MM.1S (cell line): ENCODE data around the gene GZF1.

Source experiments
- DNase-seq: peaks from one replicate; pipeline ENCODE4 v3.0.0-alpha.2; 2015
- H2AFZ ChIP-seq: fragments of 300-600 bp; sonication (generic); 2 replicates; pipeline ENCODE4 v1.6.0; 2016; ENCODE audit warnings: antibody characterized with exemption, low read length
- H3F3A ChIP-seq: fragments of 300-600 bp; sonication (generic); 2 replicates; pipeline ENCODE4 v1.6.1; 2016; ENCODE audit warnings: mild to moderate bottlenecking, antibody characterized with exemption, low read length, moderate library complexity, mixed read lengths; ENCODE audit not compliant: insufficient read depth
- H3K27ac ChIP-seq: fragments of 300-600 bp; sonication (generic); 2 replicates; pipeline ENCODE4 v1.5.1; 2016; ENCODE audit warnings: mild to moderate bottlenecking, low read length
- H3K27me3 ChIP-seq: fragments of 300-600 bp; sonication (generic); replicated peaks from 2 replicates; pipeline ENCODE4 v1.6.0; 2016; ENCODE audit warnings: low read length; ENCODE audit not compliant: insufficient read depth
- H3K36me3 ChIP-seq: fragments of 300-600 bp; sonication (generic); replicated peaks from 2 replicates; pipeline ENCODE4 v1.6.1; 2016; ENCODE audit warnings: mild to moderate bottlenecking, low read length, mixed read lengths; ENCODE audit not compliant: insufficient read depth
- H3K4me1 ChIP-seq: fragments of 300-600 bp; sonication (generic); 2 replicates; pipeline ENCODE4 v1.6.1; 2016; ENCODE audit warnings: low read length, mixed read lengths
- H3K4me2 ChIP-seq: fragments of 300-600 bp; sonication (generic); 2 replicates; pipeline ENCODE4 v1.6.0; 2016; ENCODE audit warnings: low read depth, low read length
- H3K4me3 ChIP-seq: fragments of 300-600 bp; sonication (generic); 2 replicates; pipeline ENCODE4 v1.5.1; 2016; ENCODE audit warnings: low read length, mixed read lengths
- H3K79me2 ChIP-seq: fragments of 300-600 bp; sonication (generic); 2 replicates; pipeline ENCODE4 v1.6.1; 2016; ENCODE audit warnings: mixed run types, low read length, mixed read lengths
- H3K9ac ChIP-seq: fragments of 300-600 bp; sonication (generic); 2 replicates; pipeline ENCODE4 v1.6.1; 2016; ENCODE audit warnings: low read length, mixed read lengths
- H3K9me2 ChIP-seq: fragments of 300-600 bp; sonication (generic); replicated peaks from 2 replicates; pipeline ENCODE4 v1.6.1; 2016; ENCODE audit warnings: mild to moderate bottlenecking, low read length, mixed read lengths; ENCODE audit not compliant: insufficient read depth
- H3K9me3 ChIP-seq: fragments of 300-600 bp; sonication (generic); replicated peaks from 2 replicates; pipeline ENCODE4 v1.6.1; 2016; ENCODE audit warnings: mild to moderate bottlenecking, low read length, mixed read lengths; ENCODE audit not compliant: insufficient read depth
- H4K20me1 ChIP-seq: fragments of 300-600 bp; sonication (generic); 2 replicates; pipeline ENCODE4 v1.6.1; 2016; ENCODE audit warnings: mild to moderate bottlenecking, low read length, moderate library complexity, mixed read lengths; ENCODE audit not compliant: insufficient read depth
- CTCF ChIP-seq: fragments of 300-600 bp; sonication (generic); IDR thresholded peaks from 2 replicates; pipeline ENCODE4 v1.5.1; 2016; ENCODE audit warnings: antibody characterized with exemption, low read length, mixed read lengths
- EZH2 ChIP-seq: fragments of 300-600 bp; sonication (generic); optimal IDR thresholded peaks from 2 replicates; pipeline ENCODE3; 2017; ENCODE audit warnings: low read depth, mild to moderate bottlenecking, antibody characterized with exemption, low read length, mixed read lengths
- EZH2phosphoT487 ChIP-seq: fragments of 300-600 bp; sonication (generic); IDR thresholded peaks from 2 replicates; pipeline ENCODE4 v1.6.1; 2018; ENCODE audit warnings: antibody characterized with exemption, low read length

Gene GZF1

DNA sequence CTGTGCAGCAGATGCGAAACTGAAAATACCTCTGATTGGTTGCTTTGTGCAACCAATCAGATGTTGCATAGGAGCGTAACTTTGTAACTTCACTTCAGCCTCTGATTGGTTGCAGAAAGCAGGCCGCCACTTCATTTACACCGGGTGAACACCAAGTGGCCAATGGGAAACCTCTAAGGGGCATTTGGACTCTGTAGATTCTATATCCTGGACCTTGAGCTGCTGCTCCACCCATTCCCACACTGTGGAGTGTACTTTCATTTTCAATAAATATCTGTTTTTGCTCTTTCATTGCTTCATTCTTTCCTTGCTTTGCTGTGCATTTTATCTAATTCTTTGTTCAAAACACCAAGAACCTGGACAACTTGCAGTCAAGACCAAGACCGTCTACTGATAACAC lies 25.5 kb upstream of the GZF1 start:
- H3K4me3 ChIP-seq, result no peak overlapping the region
- H4K20me1 ChIP-seq, result no peaks in the 10 kb centered on the region
- H3K4me2 ChIP-seq, result no peak overlapping the region
- TF ChIP-seq CTCF (no peak), EZH2phosphoT487 (no peak), EZH2 (no peak)
- H3K4me1 ChIP-seq, result no peaks in the 10 kb centered on the region
- H3K9me3 ChIP-seq, result no peaks in the 10 kb centered on the region
- DNase-seq, result no peak
- H2AFZ ChIP-seq, result no peak overlapping the region
- H3K79me2 ChIP-seq, result no peaks in the 10 kb centered on the region
- H3K27ac ChIP-seq, result no peak overlapping the region
- H3K9me2 ChIP-seq, result no peaks in the 10 kb centered on the region
- no peaks in the 10 kb centered on the region for H3F3A ChIP-seq
- no peaks in the 10 kb centered on the region for H3K27me3 ChIP-seq
- H3K9ac ChIP-seq, result no peak overlapping the region
- no peaks in the 10 kb centered on the region for H3K36me3 ChIP-seq

DNA sequence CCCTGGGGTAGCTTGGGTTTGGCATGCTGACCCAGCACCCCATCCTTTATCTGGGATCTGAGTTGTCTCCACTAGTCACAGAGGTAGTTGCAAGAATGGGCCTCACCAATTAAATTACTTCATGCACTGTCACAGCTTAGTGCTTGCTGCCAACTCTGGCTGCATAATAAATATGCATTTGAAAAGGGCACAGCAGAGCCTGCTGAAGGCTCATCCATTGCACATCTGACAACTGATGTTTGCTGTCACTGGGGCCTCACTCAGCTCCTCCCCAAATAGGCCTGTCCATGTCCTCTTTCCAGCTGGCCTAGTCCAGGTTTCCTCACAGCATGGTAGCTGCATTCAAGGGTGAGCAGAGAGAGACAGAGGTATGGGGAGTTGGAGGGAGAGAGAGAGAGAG lies 24.7 kb upstream of the GZF1 start:
- H3K4me2 ChIP-seq, result no peak overlapping the region
- no peaks in the 10 kb centered on the region for H3K36me3 ChIP-seq
- H3F3A ChIP-seq, result no peaks in the 10 kb centered on the region
- no peaks in the 10 kb centered on the region for H3K4me1 ChIP-seq
- H3K9me3 ChIP-seq, result no peaks in the 10 kb centered on the region
- no peak overlapping the region for H3K9ac ChIP-seq
- H4K20me1 ChIP-seq, result no peaks in the 10 kb centered on the region
- TF ChIP-seq CTCF (no peak), EZH2 (no peak), EZH2phosphoT487 (no peak)
- H3K79me2 ChIP-seq, result no peaks in the 10 kb centered on the region
- no peak overlapping the region for H3K27ac ChIP-seq
- H3K9me2 ChIP-seq, result no peaks in the 10 kb centered on the region
- H2AFZ ChIP-seq, result no peak overlapping the region
- H3K27me3 ChIP-seq, result no peaks in the 10 kb centered on the region
- DNase-seq, result no peak
- H3K4me3 ChIP-seq, result no peak overlapping the region

GRCh38 chr20:23339986-23340385 lies 22.0 kb upstream of the GZF1 start:
- H3K36me3 ChIP-seq, result no peaks in the 10 kb centered on the region
- H3K4me1 ChIP-seq, result no peaks in the 10 kb centered on the region
- no peak for DNase-seq
- H2AFZ ChIP-seq, result no peak overlapping the region
- no peak overlapping the region for H3K4me2 ChIP-seq
- H4K20me1 ChIP-seq, result no peaks in the 10 kb centered on the region
- H3K9me3 ChIP-seq, result no peaks in the 10 kb centered on the region
- no peak overlapping the region for H3K9ac ChIP-seq
- no peak for TF ChIP-seq CTCF
- TF ChIP-seq EZH2, result no peak
- TF ChIP-seq EZH2phosphoT487, result no peak
- no peaks in the 10 kb centered on the region for H3K79me2 ChIP-seq
- H3F3A ChIP-seq, result no peaks in the 10 kb centered on the region
- H3K4me3 ChIP-seq, result no peak overlapping the region
- no peak overlapping the region for H3K27ac ChIP-seq
- H3K27me3 ChIP-seq, result no peaks in the 10 kb centered on the region
- no peaks in the 10 kb centered on the region for H3K9me2 ChIP-seq
